ENCODE results near the gene MAGI2. TPM values are rescaled to one million over a fixed set of nuclear protein-coding genes. Genes with fewer than 3 reads are reported as not detected.

The MAGI2 gene
- total RNA-seq, 4 donors from 2014 or later = 0.90 to 2.4 (median 0.99) TPM

GRCh38 chr7:79287981-79288380, 165.5 kb downstream of the MAGI2 start:
- intact Hi-C loops (cut with DNase I; ENCODE audit: low total_unique reads) = no loop called here
- in situ Hi-C loops (cut with MboI; ENCODE audit: low sequenced_read_pairs in 4 of 4) = no loop called here
- TF ChIP-seq POLR2A (IDR thresholded peaks at IDR 0.05) = no peak
- TF ChIP-seq, protein P1, sequence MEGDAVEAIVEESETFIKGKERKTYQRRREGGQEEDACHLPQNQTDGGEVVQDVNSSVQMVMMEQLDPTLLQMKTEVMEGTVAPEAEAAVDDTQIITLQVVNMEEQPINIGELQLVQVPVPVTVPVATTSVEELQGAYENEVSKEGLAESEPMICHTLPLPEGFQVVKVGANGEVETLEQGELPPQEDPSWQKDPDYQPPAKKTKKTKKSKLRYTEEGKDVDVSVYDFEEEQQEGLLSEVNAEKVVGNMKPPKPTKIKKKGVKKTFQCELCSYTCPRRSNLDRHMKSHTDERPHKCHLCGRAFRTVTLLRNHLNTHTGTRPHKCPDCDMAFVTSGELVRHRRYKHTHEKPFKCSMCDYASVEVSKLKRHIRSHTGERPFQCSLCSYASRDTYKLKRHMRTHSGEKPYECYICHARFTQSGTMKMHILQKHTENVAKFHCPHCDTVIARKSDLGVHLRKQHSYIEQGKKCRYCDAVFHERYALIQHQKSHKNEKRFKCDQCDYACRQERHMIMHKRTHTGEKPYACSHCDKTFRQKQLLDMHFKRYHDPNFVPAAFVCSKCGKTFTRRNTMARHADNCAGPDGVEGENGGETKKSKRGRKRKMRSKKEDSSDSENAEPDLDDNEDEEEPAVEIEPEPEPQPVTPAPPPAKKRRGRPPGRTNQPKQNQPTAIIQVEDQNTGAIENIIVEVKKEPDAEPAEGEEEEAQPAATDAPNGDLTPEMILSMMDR (IDR thresholded peaks at IDR 0.05 in 4 of 5, conservative IDR thresholded peaks at IDR 0.05 in 1 of 5) = no peak
- Histone ChIP-seq H3K27ac (no peak overlapping the region), H3K36me3 (no peaks in the 10 kb centered on the region), H3K4me3 (no peak overlapping the region), H3K4me1 (peaks cover under 1 to 2% of the 10 kb centered on the region in 2 donors), H3K9me3 (no peaks in the 10 kb centered on the region), H3K27me3 (no peaks in the 10 kb centered on the region)
- ATAC-seq (no peak), DNase-seq (no peak)

DNA sequence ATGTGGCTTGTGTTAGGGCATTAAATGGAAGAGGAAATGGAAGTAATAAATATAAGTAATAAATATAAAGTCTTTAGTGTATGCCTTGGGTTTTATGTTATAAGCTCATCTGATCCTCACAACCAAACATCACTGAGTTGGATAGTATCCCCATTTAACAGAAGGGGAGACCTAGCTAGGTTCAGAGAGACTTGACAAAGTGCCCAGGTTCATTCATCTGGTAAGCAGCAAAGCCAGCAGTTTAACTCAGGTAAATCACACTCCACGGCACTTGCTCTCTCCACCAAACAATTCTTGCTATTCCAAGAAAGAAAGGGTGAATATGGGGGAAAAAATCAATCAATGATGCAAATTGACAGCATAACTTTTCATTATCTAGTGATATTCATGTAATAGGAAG, 167.3 kb downstream of the MAGI2 start:
- in situ Hi-C loops (cut with MboI; ENCODE audit: low sequenced_read_pairs in 4 of 4) = no loop called here
- no peak for ATAC-seq

GRCh38 chr7:79285756-79286155, 167.7 kb downstream of the MAGI2 start:
- no peaks in the 10 kb centered on the region for H3K36me3 ChIP-seq
- ATAC-seq (no peak), DNase-seq (no peak)
- no peak overlapping the region for H3K27ac ChIP-seq
- H3K27me3 ChIP-seq = no peaks in the 10 kb centered on the region
- H3K4me3 ChIP-seq = no peak overlapping the region
- H3K9me3 ChIP-seq = no peaks in the 10 kb centered on the region
- intact Hi-C loops (cut with DNase I; ENCODE audit: low total_unique reads) = no loop called here
- TF ChIP-seq, protein P1 (IDR thresholded peaks at IDR 0.05 in 4 of 5, conservative IDR thresholded peaks at IDR 0.05 in 1 of 5) = no peak
- TF ChIP-seq POLR2A (IDR thresholded peaks at IDR 0.05) = no peak
- H3K4me1 ChIP-seq = peaks cover 7 to 11% of the 10 kb centered on the region in 2 donors
- in situ Hi-C loops (cut with MboI; ENCODE audit: low sequenced_read_pairs in 4 of 4) = no loop called here

More for the DNA sequence above, 167.3 kb downstream of the MAGI2 start:
- intact Hi-C loops (cut with DNase I; ENCODE audit: low total_unique reads) = no loop called here
- DNase-seq = no peak
- Histone ChIP-seq H3K27me3 (no peaks in the 10 kb centered on the region), H3K4me1 (peaks cover 7 to 11% of the 10 kb centered on the region in 2 donors), H3K9me3 (no peaks in the 10 kb centered on the region), H3K36me3 (no peaks in the 10 kb centered on the region), H3K27ac (no peak overlapping the region), H3K4me3 (no peak overlapping the region)
- TF ChIP-seq, protein P1 (IDR thresholded peaks at IDR 0.05 in 4 of 5, conservative IDR thresholded peaks at IDR 0.05 in 1 of 5) = no peak
- no peak for TF ChIP-seq POLR2A (IDR thresholded peaks at IDR 0.05)

- Histone ChIP-seq H3K9me3 (no peaks in the 10 kb centered on the region), H3K27me3 (no peaks in the 10 kb centered on the region), H3K27ac (no peak overlapping the region), H3K36me3 (no peaks in the 10 kb centered on the region), H3K4me1 (peaks cover 7 to 11% of the 10 kb centered on the region in 2 donors), H3K4me3 (no peak overlapping the region)
- TF ChIP-seq, protein P1 (IDR thresholded peaks at IDR 0.05 in 4 of 5, conservative IDR thresholded peaks at IDR 0.05 in 1 of 5) = no peak
- no peak for TF ChIP-seq POLR2A (IDR thresholded peaks at IDR 0.05)
- DNase-seq = no peak
- in situ Hi-C loops (cut with MboI; ENCODE audit: low sequenced_read_pairs in 4 of 4) = no loop called here
- intact Hi-C loops (cut with DNase I; ENCODE audit: low total_unique reads) = no loop called here
- ATAC-seq = no peak
Measured at GRCh38 chr7:79284211-79284610, 169.3 kb downstream of the MAGI2 start.
